ENCODE data around the gene XYLT2. TPM values are rescaled to one million over a fixed set of nuclear protein-coding genes. Genes with fewer than 3 reads are reported as not detected.

Gene XYLT2
- total and polyA plus RNA-seq, 2 experiments from 2014 or later: 48.8 to 80.0 TPM

DNA sequence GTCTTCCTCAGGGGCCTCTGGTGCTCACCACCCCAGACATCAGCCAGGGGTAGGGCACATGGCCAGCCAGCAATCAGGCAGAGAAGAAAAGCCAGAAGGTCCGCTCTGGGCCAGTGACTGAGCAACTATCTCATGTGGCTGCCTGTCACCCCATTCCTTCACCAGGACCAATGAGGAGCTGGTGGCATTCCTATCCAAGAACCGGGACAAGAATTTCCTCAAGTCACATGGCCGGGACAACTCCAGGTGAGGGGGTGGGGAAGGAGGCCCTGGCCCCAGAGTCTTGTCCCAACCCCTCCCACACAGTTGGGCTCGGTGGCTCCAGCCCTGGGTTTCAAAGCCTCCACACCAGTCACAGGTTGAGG lies 9.4 kb downstream of the XYLT2 start:
- Histone ChIP-seq H3K27ac (no peak overlapping the region), H3K4me1 (ENCODE audit: low read depth) (no peaks in the 10 kb centered on the region), H3K9me3 (ENCODE audit: low read depth) (no peaks in the 10 kb centered on the region), H3K36me3 (peaks cover 39% of the 10 kb centered on the region), H3K27me3 (no peaks in the 10 kb centered on the region), H3K4me3 (no peak overlapping the region)
- no peak for DNase-seq (ENCODE audit: low read depth in 1 of 2, low spot score in 1 of 2)
- TF ChIP-seq, protein P1, sequence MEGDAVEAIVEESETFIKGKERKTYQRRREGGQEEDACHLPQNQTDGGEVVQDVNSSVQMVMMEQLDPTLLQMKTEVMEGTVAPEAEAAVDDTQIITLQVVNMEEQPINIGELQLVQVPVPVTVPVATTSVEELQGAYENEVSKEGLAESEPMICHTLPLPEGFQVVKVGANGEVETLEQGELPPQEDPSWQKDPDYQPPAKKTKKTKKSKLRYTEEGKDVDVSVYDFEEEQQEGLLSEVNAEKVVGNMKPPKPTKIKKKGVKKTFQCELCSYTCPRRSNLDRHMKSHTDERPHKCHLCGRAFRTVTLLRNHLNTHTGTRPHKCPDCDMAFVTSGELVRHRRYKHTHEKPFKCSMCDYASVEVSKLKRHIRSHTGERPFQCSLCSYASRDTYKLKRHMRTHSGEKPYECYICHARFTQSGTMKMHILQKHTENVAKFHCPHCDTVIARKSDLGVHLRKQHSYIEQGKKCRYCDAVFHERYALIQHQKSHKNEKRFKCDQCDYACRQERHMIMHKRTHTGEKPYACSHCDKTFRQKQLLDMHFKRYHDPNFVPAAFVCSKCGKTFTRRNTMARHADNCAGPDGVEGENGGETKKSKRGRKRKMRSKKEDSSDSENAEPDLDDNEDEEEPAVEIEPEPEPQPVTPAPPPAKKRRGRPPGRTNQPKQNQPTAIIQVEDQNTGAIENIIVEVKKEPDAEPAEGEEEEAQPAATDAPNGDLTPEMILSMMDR (IDR thresholded peaks at IDR 0.05; ENCODE audit: low read depth, low read length): no peak

- Histone ChIP-seq H3K4me1 (ENCODE audit: low read depth) (no peaks in the 10 kb centered on the region), H3K4me3 (no peak overlapping the region), H3K36me3 (peaks cover 39% of the 10 kb centered on the region), H3K9me3 (ENCODE audit: low read depth) (no peaks in the 10 kb centered on the region), H3K27me3 (no peaks in the 10 kb centered on the region), H3K27ac (no peak overlapping the region)
- TF ChIP-seq, protein P1 (IDR thresholded peaks at IDR 0.05; ENCODE audit: low read depth, low read length): no peak
- DNase-seq (ENCODE audit: low read depth in 1 of 2, low spot score in 1 of 2): no peak
Observed at GRCh38 chr17:50355701-50356341, 9.9 kb downstream of the XYLT2 start.

- Histone ChIP-seq H3K27me3 (no peaks in the 10 kb centered on the region), H3K4me3 (no peak overlapping the region), H3K36me3 (peaks cover 39% of the 10 kb centered on the region), H3K27ac (no peak overlapping the region), H3K9me3 (ENCODE audit: low read depth) (no peaks in the 10 kb centered on the region), H3K4me1 (ENCODE audit: low read depth) (no peaks in the 10 kb centered on the region)
- DNase-seq (ENCODE audit: low read depth in 1 of 2, low spot score in 1 of 2): no peak
- TF ChIP-seq, protein P1 (IDR thresholded peaks at IDR 0.05; ENCODE audit: low read depth, low read length): no peak
Observed at GRCh38 chr17:50356418-50356817, 10.5 kb downstream of the XYLT2 start.

DNA sequence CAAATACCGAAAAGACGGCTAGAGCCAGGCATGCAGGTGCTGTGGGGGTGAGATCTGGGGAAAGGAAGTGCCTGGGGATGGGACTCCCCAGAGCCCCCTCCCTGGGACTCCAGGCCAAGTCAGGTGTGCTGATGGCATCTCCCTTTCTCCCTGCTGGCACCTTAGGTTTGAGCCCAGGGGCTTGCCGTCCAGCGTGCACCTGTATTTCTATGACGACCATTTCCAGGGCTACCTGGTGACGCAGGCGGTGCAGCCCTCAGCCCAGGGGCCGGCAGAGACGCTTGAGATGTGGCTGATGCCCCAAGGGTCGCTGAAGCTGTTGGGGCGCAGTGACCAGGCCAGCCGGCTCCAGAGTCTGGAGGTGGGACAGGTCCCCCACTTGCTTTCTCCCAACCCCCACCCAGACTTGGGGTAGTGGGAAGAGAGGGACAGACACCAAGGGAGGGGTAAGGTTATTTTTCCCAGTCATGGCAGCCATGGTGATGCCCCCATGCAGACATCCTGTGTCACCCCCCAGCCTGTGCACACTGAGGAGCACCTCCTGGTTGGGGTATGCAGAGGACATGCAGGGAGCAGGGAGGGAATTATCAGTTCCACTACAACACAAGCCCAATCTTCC lies 11.1 kb downstream of the XYLT2 start:
- no peaks in the 10 kb centered on the region for H3K4me1 ChIP-seq (ENCODE audit: low read depth)
- TF ChIP-seq, protein P1 (IDR thresholded peaks at IDR 0.05; ENCODE audit: low read depth, low read length): no peak
- no peaks in the 10 kb centered on the region for H3K9me3 ChIP-seq (ENCODE audit: low read depth)
- H3K36me3 ChIP-seq: peaks cover 39% of the 10 kb centered on the region
- no peaks in the 10 kb centered on the region for H3K27me3 ChIP-seq
- no peak for DNase-seq (ENCODE audit: low read depth in 1 of 2, low spot score in 1 of 2)
- H3K27ac ChIP-seq: no peak overlapping the region
- H3K4me3 ChIP-seq: no peak overlapping the region

DNA sequence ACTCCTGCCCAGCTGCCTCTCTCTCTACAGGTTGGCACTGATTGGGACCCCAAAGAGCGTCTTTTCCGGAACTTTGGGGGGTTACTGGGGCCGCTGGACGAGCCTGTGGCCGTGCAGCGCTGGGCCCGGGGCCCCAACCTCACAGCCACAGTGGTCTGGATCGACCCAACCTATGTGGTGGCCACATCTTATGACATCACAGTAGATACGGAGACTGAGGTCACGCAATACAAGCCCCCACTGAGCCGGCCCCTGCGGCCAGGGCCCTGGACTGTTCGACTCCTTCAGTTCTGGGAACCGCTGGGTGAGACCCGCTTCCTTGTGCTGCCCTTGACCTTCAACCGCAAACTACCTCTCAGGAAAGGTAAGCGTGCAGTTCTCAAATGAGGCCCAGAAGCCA lies 12.3 kb downstream of the XYLT2 start:
- no peak overlapping the region for H3K4me3 ChIP-seq
- H3K4me1 ChIP-seq (ENCODE audit: low read depth): peaks cover 5% of the 10 kb centered on the region
- H3K27ac ChIP-seq: no peak overlapping the region
- peaks cover 39% of the 10 kb centered on the region for H3K36me3 ChIP-seq
- TF ChIP-seq, protein P1 (IDR thresholded peaks at IDR 0.05; ENCODE audit: low read depth, low read length): no peak
- no peaks in the 10 kb centered on the region for H3K9me3 ChIP-seq (ENCODE audit: low read depth)
- DNase-seq (ENCODE audit: low read depth in 1 of 2, low spot score in 1 of 2): no peak
- no peaks in the 10 kb centered on the region for H3K27me3 ChIP-seq
